K562 (cell line): Measurements from ENCODE around the gene CABLES1.

ENCODE experiments used
- DDX20 ChIP-seq: fragments of 450-650 bp; IDR thresholded peaks from 2 replicates; pipeline ENCODE4 v1.6.1; 2016; ENCODE audit warnings: missing genetic modification characterization, low read depth, mild to moderate bottlenecking, missing compliant biosample characterization, moderate library complexity
- EGR1 ChIP-seq: fragments of 450-650 bp; conservative IDR thresholded peaks from 2 replicates; pipeline ENCODE4 v1.6.1; 2017; ENCODE audit warnings: mild to moderate bottlenecking
- EP300 ChIP-seq: IDR thresholded peaks from 2 replicates; pipeline ENCODE4 v1.6.1; 2012; ENCODE audit warnings: low read length, improper control_type of control experiment
- TAF9B ChIP-seq: fragments of 450-650 bp; IDR thresholded peaks from 2 replicates; pipeline ENCODE4 v1.6.1; 2018; ENCODE audit warnings: mild to moderate bottlenecking; ENCODE audit not compliant: partially characterized antibody
- TCF7 ChIP-seq: sonication (generic); IDR thresholded peaks from 2 replicates; pipeline ENCODE4 v1.6.1; 2016; ENCODE audit warnings: antibody characterized with exemption, borderline replicate concordance
- ZBTB33 ChIP-seq: sonication (generic); formaldehyde crosslinking; IDR thresholded peaks from 2 replicates; pipeline ENCODE4 v1.8.1; 2023; ENCODE audit warnings: mild to moderate bottlenecking, missing genetic modification reagents
- ZNF696 ChIP-seq: fragments of 250-450 bp; sonication (Bioruptor Pico); conservative IDR thresholded peaks from 2 replicates; pipeline ENCODE4 v1.4.0; 2020; ENCODE audit warnings: mild to moderate bottlenecking, moderate library complexity

GRCh38 chr18:23193742-23194141 is 58.5 kb downstream of the CABLES1 start:
- TF ChIP-seq EGR1 (no peak), EP300 (no peak), TAF9B (no peak), DDX20 (no peak), ZNF696 (CRISPR knock-in tag) (no peak), ZBTB33 (CRISPR knock-in tag) (no peak), TCF7 (no peak)
